Fibroblast of upper back skin (primary cell): ENCODE results near the gene SNAPC4.
"Not testable (repeated sequence)": the region's sequence is repeated elsewhere in the genome, so short reads cannot be mapped to it uniquely, and the experiment has no call there.

Experiments used
- DNase-seq: peaks from one replicate; pipeline ENCODE4 v3.0.0-alpha.2; 2013

The SNAPC4 gene

GRCh38 chr9:136407061-136407460 is 7.1 kb upstream of the SNAPC4 start:
- not testable (repeated sequence) for DNase-seq

- DNase-seq, result not testable (repeated sequence)
Measured at GRCh38 chr9:136405904-136406303, 5.9 kb upstream of the SNAPC4 start.

GRCh38 chr9:136405481-136405880 is 5.5 kb upstream of the SNAPC4 start:
- DNase-seq, result no peak

- no peak for DNase-seq
Measured at GRCh38 chr9:136404801-136405136, 4.8 kb upstream of the SNAPC4 start.

GRCh38 chr9:136403915-136404800 is 4.2 kb upstream of the SNAPC4 start:
- DNase-seq, result no peak

- DNase-seq, result no peak
Measured at GRCh38 chr9:136403538-136403914, 3.6 kb upstream of the SNAPC4 start.

- DNase-seq, result no peak
Measured at GRCh38 chr9:136402067-136402466, 2.1 kb upstream of the SNAPC4 start.

GRCh38 chr9:136401173-136401922 is 1.4 kb upstream of the SNAPC4 start:
- DNase-seq, result no peak

- DNase-seq, result no peak
Measured at GRCh38 chr9:136399176-136400037, 563 bp downstream of the SNAPC4 start.

- no peak for DNase-seq
Measured at GRCh38 chr9:136398286-136398685, 1.7 kb downstream of the SNAPC4 start.

DNA sequence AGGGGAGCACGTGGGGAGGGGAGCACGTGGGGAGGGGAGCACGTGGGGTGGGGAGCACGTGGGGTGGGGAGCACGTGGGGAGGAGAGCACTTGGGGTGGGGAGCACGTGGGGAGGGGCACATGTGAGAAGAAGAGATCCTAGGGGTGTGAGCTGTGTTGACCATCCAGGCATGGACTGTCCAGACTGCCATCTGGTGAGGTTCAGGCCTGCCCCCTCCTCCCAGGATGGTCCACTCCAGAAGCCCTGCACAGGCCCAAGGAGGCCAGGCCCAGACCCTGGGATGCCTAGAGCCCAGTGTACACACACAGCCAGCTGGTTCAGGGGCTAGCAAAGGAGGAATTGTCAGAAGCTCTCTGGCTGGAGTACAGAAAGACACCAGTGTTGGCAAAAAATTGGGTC is 2.3 kb downstream of the SNAPC4 start:
- no peak for DNase-seq

DNA sequence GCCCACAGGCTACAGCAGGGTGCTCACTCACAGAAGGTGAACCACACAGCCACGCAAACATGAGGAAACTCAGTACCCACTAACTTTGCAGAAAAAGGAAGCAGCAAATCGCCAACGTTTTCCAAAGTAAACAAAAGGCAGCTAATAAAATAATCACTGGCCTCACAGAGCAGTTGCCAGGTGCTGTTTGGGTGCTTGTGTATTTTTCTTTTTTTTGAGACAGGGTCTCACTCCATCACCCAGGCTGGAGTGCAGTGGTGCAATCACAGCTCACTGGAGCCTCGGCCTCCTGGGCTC is 3.8 kb downstream of the SNAPC4 start:
- no peak for DNase-seq

- DNase-seq, result no peak
Measured at GRCh38 chr9:136395345-136396218, 4.4 kb downstream of the SNAPC4 start.

DNA sequence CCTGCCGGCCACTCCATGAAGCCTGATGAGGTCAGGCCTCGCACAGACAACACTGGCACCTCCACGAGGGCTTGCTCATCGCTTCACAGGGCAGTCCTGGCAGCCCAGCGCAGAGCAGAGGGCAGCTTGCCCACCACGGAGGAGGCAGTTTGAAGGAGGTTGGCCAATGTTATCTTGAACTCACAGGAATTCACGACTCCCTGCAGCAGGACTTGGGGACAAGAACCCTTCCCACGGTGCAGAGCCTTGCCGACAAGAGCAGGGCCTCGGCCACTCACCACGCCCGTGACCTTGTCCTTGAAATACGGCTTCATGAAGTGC is 5.0 kb downstream of the SNAPC4 start:
- DNase-seq, result no peak

GRCh38 chr9:136394312-136395019 is 5.5 kb downstream of the SNAPC4 start:
- peak; percentile 24 for DNase-seq

GRCh38 chr9:136393531-136393930 is 6.4 kb downstream of the SNAPC4 start:
- DNase-seq, result no peak

DNA sequence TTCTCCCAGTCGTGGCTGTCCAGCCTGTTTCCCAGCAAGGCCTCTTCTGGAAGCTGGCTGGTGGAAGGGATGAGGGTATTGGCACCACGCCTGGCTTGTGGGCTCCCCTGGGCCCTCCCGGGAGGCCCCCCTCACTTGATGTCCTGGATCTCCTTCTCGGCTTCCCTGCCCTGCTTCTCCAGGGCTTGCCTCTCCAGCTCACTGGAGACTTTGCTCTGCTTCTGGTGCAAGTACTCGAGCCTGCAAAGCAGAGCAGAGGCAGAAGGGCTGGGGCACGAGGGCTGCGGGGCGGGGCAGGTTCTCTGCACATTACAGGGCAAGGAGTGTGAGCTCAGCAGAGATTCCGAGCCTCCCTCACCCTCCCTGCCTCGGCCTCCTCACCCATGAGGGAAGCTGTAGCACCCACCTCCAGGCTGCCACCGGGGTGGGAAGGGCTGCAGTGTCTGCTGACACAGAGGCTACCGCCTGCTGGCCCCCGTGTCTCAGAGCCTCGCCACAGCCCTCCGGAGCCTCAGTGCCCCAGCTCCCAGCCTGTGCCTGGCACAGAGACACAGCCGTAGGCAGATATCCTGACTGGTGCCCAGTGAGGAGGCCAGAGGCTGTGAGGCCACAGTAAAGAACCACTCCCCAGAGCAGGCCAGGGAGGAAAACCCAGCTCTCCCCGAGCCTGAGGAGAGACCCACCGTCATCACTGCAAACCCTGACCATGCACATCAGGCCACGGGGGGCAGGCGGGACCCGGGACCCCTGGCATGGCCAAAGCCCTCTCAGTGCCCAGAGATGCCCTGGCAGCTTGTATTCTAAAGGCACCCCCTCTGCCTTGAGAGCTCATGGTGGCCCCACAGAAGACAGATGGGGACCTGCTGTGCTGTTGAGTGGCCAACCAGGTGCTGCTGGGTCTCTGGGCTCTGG is 7.2 kb downstream of the SNAPC4 start:
- no peak for DNase-seq

- DNase-seq, result no peak
Measured at GRCh38 chr9:136391737-136392537, 8.0 kb downstream of the SNAPC4 start.

GRCh38 chr9:136389396-136389795 is 10.6 kb downstream of the SNAPC4 start:
- DNase-seq, result no peak

- no peak for DNase-seq
Measured at GRCh38 chr9:136387217-136387616, 12.8 kb downstream of the SNAPC4 start.
